GM03348 (cell line): ENCODE measurements around the gene CDK8.

Experiments
- DNase-seq: peaks from one replicate; pipeline ENCODE4 v3.0.0; 2012; ENCODE audit warnings: low spot score

Gene CDK8

DNA sequence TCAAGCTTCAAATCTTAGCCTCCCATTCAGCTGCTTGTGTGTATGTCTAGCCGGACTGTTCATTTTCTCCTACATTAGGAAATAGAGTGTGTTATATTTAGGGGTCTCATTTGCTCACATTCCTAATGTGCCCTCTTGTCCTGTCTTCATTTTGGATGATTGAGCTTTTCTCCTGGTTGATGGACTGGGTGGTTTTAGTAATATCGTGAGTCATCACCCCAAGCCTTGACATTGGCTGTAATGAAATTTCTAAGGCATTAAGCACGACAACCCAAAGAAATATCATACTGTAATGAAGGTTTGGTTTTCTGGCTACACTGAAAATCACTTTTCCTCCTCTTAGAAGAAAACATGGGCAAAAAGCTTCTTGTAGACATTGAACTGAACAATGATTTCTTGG is 192.8 kb downstream of the CDK8 start:
- no peak for DNase-seq

- DNase-seq, result no peak
Observed at GRCh38 chr13:26448032-26448431, 194.1 kb downstream of the CDK8 start.

- no peak for DNase-seq
Observed at GRCh38 chr13:26449063-26449848, 195.3 kb downstream of the CDK8 start.
